HFFc6 (cell line): ENCODE results near the gene CLDN8. TPM values are rescaled to one million over a fixed set of nuclear protein-coding genes. Genes with fewer than 3 reads are reported as not detected.

ENCODE experiments used
- DNase-seq: peaks from one replicate; pipeline ENCODE4 v3.0.0-alpha.2; 2018
- H3K27ac Mint-ChIP-seq: 2 replicates; pipeline ENCODE4 v1.8.0; 2020; ENCODE audit warnings: mild to moderate bottlenecking, mixed read lengths
- H3K27me3 Mint-ChIP-seq: 2 replicates; pipeline ENCODE4 v1.8.0; 2021; ENCODE audit warnings: mild to moderate bottlenecking, moderate library complexity, mixed read lengths; ENCODE audit not compliant: insufficient read depth
- H3K36me3 Mint-ChIP-seq: 2 replicates; pipeline ENCODE4 v1.8.0; 2021; ENCODE audit warnings: low read depth, mixed read lengths
- H3K4me1 Mint-ChIP-seq: 2 replicates; pipeline ENCODE4 v1.8.0; 2020; ENCODE audit warnings: low read depth, mixed read lengths
- H3K4me3 Mint-ChIP-seq: 2 replicates; pipeline ENCODE4 v1.8.0; 2020; ENCODE audit warnings: mild to moderate bottlenecking, moderate library complexity, mixed read lengths
- H3K9me3 Mint-ChIP-seq: 2 replicates; pipeline ENCODE4 v1.8.0; 2020; ENCODE audit warnings: mild to moderate bottlenecking, mixed read lengths
- total RNA-seq, 6 experiments: library from RNA; stranded (reverse); fragmentation: NEBNext Ultra II Directional; extraction: Animal tissue kit (Norgen Biotek cat#: 25700); gene quantifications; 2 replicates in 1 of 6; 3 replicates in 5 of 6; pipeline ENCODE4 v1.2.3, GENCODE V29; 2021
- TF ChIP-seq, protein P1 (sequence below): fragments of 200-600 bp; sonication (generic); IDR thresholded peaks from 2 replicates; pipeline ENCODE4 v1.5.0; 2021; ENCODE audit warnings: antibody characterized with exemption, mild to moderate bottlenecking

CLDN8 gene
- total RNA-seq, 6 experiments from 2014 or later, result not detected

DNA sequence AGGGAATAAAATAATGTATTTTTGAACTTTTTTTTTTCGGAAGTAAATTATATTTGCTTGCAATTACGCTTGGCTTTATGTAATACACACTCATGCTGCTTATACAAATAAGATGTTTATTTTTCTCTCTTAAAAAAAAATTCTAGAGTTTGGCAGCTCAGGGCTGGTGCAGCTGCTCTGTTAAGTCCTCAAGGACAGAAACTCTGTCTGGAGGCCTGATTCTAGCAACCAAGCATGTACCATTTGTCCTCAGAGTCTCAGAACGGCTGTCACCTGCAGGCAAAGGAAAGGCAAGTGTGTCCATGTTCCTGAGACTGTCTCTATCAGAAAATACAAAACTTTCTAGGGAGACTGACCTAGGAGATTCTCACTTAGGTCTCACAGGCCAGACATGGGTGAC, 26.1 kb downstream of the CLDN8 start:
- no peaks in the 10 kb centered on the region for H3K4me1 Mint-ChIP-seq
- TF ChIP-seq, protein P1, sequence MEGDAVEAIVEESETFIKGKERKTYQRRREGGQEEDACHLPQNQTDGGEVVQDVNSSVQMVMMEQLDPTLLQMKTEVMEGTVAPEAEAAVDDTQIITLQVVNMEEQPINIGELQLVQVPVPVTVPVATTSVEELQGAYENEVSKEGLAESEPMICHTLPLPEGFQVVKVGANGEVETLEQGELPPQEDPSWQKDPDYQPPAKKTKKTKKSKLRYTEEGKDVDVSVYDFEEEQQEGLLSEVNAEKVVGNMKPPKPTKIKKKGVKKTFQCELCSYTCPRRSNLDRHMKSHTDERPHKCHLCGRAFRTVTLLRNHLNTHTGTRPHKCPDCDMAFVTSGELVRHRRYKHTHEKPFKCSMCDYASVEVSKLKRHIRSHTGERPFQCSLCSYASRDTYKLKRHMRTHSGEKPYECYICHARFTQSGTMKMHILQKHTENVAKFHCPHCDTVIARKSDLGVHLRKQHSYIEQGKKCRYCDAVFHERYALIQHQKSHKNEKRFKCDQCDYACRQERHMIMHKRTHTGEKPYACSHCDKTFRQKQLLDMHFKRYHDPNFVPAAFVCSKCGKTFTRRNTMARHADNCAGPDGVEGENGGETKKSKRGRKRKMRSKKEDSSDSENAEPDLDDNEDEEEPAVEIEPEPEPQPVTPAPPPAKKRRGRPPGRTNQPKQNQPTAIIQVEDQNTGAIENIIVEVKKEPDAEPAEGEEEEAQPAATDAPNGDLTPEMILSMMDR, result no peak
- H3K36me3 Mint-ChIP-seq, result peaks cover 6% of the 10 kb centered on the region; the same call in 1 of the 2 replicates
- H3K27me3 Mint-ChIP-seq, result no peaks in the 10 kb centered on the region
- peaks cover 45% of the 10 kb centered on the region for H3K9me3 Mint-ChIP-seq
- no peak for DNase-seq
- H3K4me3 Mint-ChIP-seq, result no peak overlapping the region
- no peak overlapping the region for H3K27ac Mint-ChIP-seq

DNA sequence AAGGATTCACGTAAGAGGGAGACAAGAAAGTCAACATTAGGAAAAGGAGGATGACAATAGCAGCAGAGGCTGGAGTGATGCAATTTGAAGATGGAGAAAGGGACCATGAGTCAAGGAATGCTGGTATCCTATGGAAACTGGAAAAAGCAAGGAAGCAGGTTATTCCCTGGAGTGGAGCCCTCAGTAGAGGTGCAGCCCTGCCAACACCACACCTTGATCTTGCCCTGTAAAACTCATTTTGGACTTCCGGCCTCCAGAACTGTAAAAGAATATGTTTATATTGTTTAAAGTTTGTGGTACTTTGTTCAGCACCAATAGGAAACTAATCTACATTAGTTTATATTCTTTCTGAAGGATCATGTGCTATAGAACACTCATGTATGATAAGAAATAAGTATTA, 29.7 kb downstream of the CLDN8 start:
- Mint-ChIP-seq H3K4me3 (no peak overlapping the region), H3K27me3 (no peaks in the 10 kb centered on the region), H3K27ac (no peak overlapping the region), H3K4me1 (no peaks in the 10 kb centered on the region), H3K9me3 (peaks cover 30% of the 10 kb centered on the region), H3K36me3 (no peaks in the 10 kb centered on the region)
- DNase-seq, result no peak
- TF ChIP-seq, protein P1, result no peak

DNA sequence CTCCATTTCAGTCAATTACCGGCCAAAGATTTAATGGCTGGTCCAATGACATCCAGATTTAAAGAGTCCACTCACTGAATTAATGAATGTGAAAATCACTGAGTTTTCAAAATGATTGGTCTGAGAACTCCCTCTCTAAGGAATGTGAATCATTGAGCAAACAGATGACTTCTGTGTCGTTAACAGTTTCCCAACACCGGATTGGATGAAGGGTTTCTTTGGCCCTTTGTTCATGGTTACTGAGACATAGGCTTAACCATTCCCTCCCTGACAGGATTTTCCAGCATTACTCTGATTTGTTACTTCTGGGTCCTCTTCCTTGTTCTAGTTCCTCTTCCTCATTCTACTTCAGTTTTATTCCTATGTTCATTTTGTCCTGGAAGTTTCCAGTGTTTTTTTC, 47.8 kb downstream of the CLDN8 start:
- TF ChIP-seq, protein P1, result no peak
- Mint-ChIP-seq H3K4me3 (no peak overlapping the region), H3K27ac (no peak overlapping the region), H3K36me3 (0 out of 2 replicates have a peak, but pooled peaks cover under 1% of the 10 kb centered on the region), H3K9me3 (peaks cover 52% of the 10 kb centered on the region), H3K4me1 (no peaks in the 10 kb centered on the region), H3K27me3 (no peaks in the 10 kb centered on the region; the same call in 1 of the 2 replicates)
- no peak for DNase-seq

DNA sequence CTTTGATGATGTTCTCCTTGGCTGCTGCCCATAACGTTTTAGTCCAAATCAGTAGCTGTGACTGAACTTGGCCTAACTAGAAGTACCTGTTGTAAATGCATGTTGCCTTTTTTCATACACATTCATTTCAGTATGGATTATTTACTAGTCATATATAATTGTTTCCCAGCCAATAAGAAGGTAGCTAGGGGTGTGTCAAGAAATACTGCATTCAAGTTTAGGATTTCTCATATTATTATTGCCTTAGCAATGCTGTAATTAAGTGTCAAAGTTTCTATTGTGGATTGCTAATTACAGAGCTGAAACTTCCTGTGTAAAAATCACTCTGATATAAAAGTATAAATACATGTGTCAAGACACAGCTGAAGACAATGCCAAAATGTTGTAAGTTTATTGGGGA, 49.2 kb downstream of the CLDN8 start, which contains the start of gene CLDN17:
CLDN17 (minus strand) TSS at position 101 of the 400 bp plus-strand sequence. CDS start 188 bp downstream, outside the sequence.
- H3K9me3 Mint-ChIP-seq, result peaks cover 56% of the 10 kb centered on the region
- H3K4me1 Mint-ChIP-seq, result no peaks in the 10 kb centered on the region
- H3K36me3 Mint-ChIP-seq, result no peaks in the 10 kb centered on the region
- DNase-seq, result no peak
- no peak within 1 kb of the TSS for H3K4me3 Mint-ChIP-seq
- H3K27me3 Mint-ChIP-seq, result no peaks in the 10 kb centered on the region; the same call in none of the 2 replicates
- H3K27ac Mint-ChIP-seq, result no peak within 1 kb of the TSS
- TF ChIP-seq, protein P1, result no peak

DNA sequence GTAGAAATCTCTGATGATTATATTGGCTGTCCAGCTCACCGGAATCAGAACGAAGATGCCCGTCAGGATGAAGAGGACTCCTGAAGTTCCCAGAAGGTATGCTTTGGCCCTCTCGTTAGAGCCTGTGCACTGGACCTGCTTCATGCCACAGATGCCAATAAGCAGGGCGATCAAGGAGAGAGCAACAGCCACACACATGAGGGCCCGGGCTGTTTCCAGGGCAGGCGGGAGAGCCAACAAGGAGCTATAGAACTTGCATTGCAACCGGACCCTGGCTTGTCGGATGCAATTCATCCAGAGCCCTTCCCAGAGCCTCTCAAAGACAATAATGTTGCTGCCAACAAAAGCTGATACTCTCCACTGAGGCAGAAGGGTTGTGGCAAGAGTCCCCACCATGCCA, 49.7 kb downstream of the CLDN8 start:
- H3K4me3 Mint-ChIP-seq, result no peak overlapping the region
- no peak overlapping the region for H3K27ac Mint-ChIP-seq
- TF ChIP-seq, protein P1, result no peak

More for the DNA sequence above, 49.7 kb downstream of the CLDN8 start:
- Mint-ChIP-seq H3K36me3 (no peaks in the 10 kb centered on the region), H3K9me3 (peaks cover 58% of the 10 kb centered on the region), H3K4me1 (no peaks in the 10 kb centered on the region), H3K27me3 (no peaks in the 10 kb centered on the region; the same call in none of the 2 replicates)
- DNase-seq, result no peak
